Measurements from ENCODE around the gene ZNF792.
"Not testable (repeated sequence)": the region's sequence is repeated elsewhere in the genome, so short reads cannot be mapped to it uniquely, and the experiment has no call there.

ZNF792 gene

DNA sequence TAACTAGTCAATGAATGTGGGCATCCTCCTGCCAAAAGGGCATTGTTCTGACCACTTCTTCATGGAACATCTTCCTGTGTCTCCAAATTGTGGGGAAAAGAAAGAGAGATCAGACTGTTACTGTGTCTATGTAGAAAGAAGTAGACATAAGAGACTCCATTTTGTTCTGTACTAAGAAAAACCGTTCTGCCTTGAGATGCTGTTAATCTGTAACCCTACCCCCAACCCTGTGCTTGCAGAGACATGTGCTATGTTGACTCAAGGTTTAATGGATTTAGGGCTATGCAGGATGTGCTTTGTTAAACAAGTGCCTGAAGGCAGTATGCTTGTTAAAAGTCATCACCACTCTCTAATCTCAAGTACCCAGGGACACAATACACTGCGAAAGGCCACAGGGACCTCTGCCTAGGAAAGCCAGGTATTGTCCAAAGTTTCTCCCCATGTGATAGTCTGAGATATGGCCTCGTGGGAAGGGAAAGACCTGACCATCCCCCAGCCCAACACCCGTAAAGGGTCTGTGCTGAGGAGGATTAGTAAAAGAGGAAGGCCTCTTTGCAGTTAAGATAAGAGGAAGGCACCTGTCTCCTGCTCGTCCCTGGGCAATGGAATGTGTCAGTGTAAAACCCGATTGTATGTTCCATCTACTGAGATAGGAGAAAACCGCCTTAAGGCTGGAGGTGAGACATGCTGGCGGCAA lies 43.8 kb downstream of the ZNF792 start:
- DNase-seq, result not testable (repeated sequence)

DNA sequence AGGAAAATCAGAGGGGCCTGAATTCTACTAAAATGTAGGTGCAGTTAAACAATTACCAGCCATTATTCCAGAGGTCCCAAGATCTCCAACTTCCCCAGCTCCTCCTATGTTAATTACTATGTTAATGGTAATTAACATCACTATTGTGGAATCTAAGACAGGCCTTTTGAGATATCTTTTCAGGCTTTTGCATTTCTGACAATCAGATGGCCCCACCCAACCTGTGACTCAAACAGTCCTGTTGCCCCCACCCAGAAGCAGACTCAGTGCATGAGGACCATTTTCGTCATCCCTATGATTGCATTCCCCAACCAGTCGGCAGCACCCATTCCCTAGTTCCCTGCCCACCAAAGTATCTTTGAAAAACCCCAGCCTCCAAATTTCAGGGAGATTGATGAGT lies 45.8 kb downstream of the ZNF792 start:
- DNase-seq, result no peak

DNA sequence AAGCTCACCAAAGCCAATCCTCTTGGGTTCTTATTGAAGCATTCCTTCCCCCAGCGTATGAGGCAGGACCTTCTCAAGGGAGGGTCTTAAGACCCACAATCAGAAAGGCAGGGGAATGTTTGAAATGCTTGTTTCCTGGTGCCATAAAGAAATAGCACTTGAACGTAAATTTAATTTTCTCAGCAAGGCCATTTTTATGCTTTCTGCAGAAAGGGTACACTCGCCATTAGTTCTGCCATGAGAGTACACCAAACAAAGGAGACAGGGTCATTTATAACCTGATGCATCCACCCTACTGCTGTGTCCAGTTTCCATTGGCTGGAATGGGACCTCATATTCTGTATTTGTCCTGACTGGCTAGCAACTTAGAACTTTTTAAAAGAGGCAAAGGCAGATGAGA lies 46.9 kb downstream of the ZNF792 start:
- DNase-seq, result not testable (repeated sequence)

DNA sequence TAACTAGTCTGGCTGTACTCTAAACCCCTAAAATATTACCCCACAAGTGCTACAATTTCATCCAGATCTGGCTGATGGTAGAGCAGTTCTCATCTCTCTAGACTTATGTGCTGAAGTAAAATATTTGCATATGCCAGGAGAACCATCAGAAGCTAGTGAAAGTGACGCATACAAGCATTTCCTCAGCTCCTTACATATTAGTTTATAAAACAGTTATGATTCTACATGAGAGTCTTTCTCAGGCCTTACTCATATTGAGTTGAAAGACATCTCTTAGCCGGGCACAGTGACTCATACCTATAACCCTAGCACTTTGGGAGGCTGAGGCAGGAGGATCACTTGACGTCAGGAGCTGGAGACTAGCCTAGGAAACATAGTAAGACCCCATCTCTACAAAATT lies 53.3 kb downstream of the ZNF792 start:
- no peak for DNase-seq

Measured in activated naive CD4-positive, alpha-beta T cell treated with anti-CD3 and anti-CD28 coated beads, Interleukin-2, amount 50 U/mL, for 16 hours (primary cell).